Prostate gland (tissue), 2 donors: Measurements from ENCODE around the gene WNK4. TPM values are rescaled to one million over a fixed set of nuclear protein-coding genes. Genes with fewer than 3 reads are reported as not detected.

Source experiments
- DNase-seq: peaks from one replicate; pipeline ENCODE4 v3.0.0-alpha.2; 2019; ENCODE audit warnings: low spot score
- H3K27ac ChIP-seq, 2 donors: fragments of 200-600 bp; sonication (generic); 2 replicates each; pipeline ENCODE4 v1.5.1; 2017 to 2019
- H3K27me3 ChIP-seq: fragments of 200-600 bp; sonication (generic); replicated peaks from 2 replicates; pipeline ENCODE4 v1.5.1; 2019; ENCODE audit not compliant: insufficient read depth
- H3K36me3 ChIP-seq, 2 donors: fragments of 200-600 bp; sonication (generic); 1 replicate in 1 of 2; 2 replicates in 1 of 2; pipeline versions ENCODE4 v1.5.1 to v1.8.1; 2017 to 2019
- H3K4me1 ChIP-seq: fragments of 200-600 bp; sonication (generic); replicated peaks from 2 replicates; pipeline ENCODE4 v1.5.1; 2019
- H3K4me3 ChIP-seq, 2 donors: fragments of 200-600 bp; sonication (generic); 2 replicates each; pipeline ENCODE4 v1.5.1; 2017 to 2019
- H3K9me3 ChIP-seq: fragments of 200-600 bp; sonication (generic); 2 replicates; pipeline ENCODE4 v1.5.1; 2017
- POLR2A ChIP-seq: fragments of 450-650 bp; IDR thresholded peaks from one replicate; pipeline ENCODE4 v1.6.1; 2016; ENCODE audit warnings: antibody characterized with exemption, mild to moderate bottlenecking
- POLR2AphosphoS5 ChIP-seq: sonication (generic); formaldehyde crosslinking; IDR thresholded peaks from one replicate; pipeline ENCODE4 v1.6.1; 2017; ENCODE audit warnings: antibody characterized with exemption
- WGBS: methylation state at CpG from one replicate; pipeline ENCODE4 v1.1.5; 2018; 5-methylcytosine and 5-hydroxymethylcytosine counted together
- intact Hi-C: fragments of 100-400 bp; cut with DNase I; formaldehyde crosslinking; loops from one replicate; pipeline ENCODE4 v1.14.2; 2022
- total RNA-seq, 2 donors: library from RNA; depleted of rRNA; stranded (reverse); fragments of >200 nt; gene quantifications; one replicate each; pipeline ENCODE4 v1.1.0, GENCODE V29; 2016
- TF ChIP-seq, protein P1 (sequence below), 4 experiments: fragments of 200-600 bp in 2 of 4; fragments of 450-650 bp in 2 of 4; sonication (generic) in 2 of 4; IDR thresholded peaks; 1 replicate in 3 of 4; 2 replicates in 1 of 4; pipeline ENCODE4 v1.5.1; 2016 to 2019; ENCODE audit warnings: antibody characterized with exemption in 4 of 4, mild to moderate bottlenecking in 2 of 4, moderate library complexity in 2 of 4

The WNK4 gene
- total RNA-seq, 2 donors from 2014 or later = 24.7 to 28.9 TPM

DNA sequence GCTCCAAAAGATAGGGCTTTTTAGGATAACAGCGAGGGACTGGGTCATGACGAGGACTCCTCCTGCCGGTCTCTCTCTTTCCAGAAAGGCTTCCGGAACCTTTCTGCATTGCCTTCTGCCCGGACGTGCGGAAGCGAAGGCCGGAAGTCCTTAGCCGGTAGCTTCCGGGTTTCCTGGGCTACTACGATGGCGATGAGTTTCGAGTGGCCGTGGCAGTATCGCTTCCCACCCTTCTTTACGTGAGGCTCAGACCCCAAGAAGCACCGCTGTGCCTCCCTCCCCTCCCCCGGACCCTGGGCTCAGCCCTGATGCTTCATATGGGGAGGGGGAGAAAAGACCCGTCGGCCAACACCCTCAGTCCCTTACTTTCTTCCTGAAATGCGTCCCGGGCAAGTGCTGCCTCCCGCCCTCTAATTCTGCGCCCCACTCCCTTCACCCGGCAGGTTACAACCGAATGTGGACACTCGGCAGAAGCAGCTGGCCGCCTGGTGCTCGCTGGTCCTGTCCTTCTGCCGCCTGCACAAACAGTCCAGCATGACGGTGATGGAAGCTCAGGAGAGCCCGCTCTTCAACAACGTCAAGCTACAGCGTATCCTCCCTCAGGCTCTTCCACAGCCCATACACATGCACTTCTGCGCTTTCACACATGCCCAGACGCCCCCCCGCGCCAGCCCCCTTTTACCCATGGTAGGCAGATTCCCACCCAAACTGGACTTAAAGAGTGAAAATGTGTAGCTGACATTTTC is 6.9 kb upstream of the WNK4 start, which contains the start of gene VPS25:
Gene VPS25, plus strand, starts transcription at position 160 of the 746 bp plus-strand sequence. Its CDS starts 27 bp downstream, at position 187.
- TF ChIP-seq, protein P1, sequence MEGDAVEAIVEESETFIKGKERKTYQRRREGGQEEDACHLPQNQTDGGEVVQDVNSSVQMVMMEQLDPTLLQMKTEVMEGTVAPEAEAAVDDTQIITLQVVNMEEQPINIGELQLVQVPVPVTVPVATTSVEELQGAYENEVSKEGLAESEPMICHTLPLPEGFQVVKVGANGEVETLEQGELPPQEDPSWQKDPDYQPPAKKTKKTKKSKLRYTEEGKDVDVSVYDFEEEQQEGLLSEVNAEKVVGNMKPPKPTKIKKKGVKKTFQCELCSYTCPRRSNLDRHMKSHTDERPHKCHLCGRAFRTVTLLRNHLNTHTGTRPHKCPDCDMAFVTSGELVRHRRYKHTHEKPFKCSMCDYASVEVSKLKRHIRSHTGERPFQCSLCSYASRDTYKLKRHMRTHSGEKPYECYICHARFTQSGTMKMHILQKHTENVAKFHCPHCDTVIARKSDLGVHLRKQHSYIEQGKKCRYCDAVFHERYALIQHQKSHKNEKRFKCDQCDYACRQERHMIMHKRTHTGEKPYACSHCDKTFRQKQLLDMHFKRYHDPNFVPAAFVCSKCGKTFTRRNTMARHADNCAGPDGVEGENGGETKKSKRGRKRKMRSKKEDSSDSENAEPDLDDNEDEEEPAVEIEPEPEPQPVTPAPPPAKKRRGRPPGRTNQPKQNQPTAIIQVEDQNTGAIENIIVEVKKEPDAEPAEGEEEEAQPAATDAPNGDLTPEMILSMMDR (IDR thresholded peaks at IDR 0.05) = peak in 3 of 4 experiments; percentile 14 to 43 (median 35)
- TF ChIP-seq POLR2AphosphoS5 (peak; percentile 93), POLR2A (no peak)
- Histone ChIP-seq H3K9me3 (no peaks in the 10 kb centered on the region), H3K4me3 (peak within 1 kb of the TSS; percentile 76 to 77), H3K36me3 (peaks cover 0 to 3% of the 10 kb centered on the region in 2 donors), H3K4me1 (peaks cover 3% of the 10 kb centered on the region), H3K27me3 (no peaks in the 10 kb centered on the region), H3K27ac (peak within 1 kb of the TSS; percentile 80 to 84)
- intact Hi-C loops = no loop called here
- WGBS = 1% methylated on average over 39 of the region's 39 CpGs
- peak; percentile 77 for DNase-seq

DNA sequence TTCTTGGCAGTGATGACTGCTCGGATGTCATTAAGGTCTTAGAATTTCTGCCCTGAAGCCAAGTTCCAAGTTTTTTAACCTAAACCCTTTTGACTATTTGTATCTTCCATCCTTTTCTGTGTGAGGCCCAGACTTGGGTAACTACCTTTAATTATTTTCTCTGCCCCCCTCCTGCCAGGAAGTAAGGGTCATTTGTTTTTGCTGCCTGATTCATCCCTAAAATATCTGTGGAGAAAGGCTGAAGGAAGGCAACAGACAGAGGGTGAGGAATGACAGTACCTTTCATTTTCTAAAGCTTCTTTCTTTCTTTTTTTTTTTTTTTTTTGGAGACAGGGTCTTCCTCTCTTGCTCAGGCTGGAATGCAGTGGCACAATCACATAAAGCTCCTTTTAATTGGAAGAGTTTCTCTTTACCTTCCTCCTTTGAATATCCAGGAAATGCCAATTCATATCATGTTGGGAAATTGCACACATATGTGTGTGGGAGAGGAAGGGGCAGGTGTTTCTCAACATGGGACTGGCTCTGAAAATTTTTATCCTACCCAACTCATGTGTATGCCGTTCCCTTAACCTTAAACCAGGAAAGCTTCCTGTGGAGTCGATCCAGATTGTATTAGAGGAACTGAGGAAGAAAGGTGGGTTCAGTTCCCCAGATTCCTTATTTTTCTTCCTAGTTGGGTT is 6.2 kb upstream of the WNK4 start:
- Histone ChIP-seq H3K4me1 (peaks cover 3% of the 10 kb centered on the region), H3K4me3 (peak overlapping the region; percentile 76 to 77), H3K27me3 (no peaks in the 10 kb centered on the region), H3K9me3 (no peaks in the 10 kb centered on the region), H3K36me3 (peaks cover 0 to 3% of the 10 kb centered on the region in 2 donors), H3K27ac (peak overlapping the region in 1 of 2 donors; percentile 84)
- WGBS = 78% methylated on average over 3 of the region's 3 CpGs
- TF ChIP-seq POLR2A (no peak), POLR2AphosphoS5 (no peak)
- TF ChIP-seq, protein P1 (IDR thresholded peaks at IDR 0.05) = no peak
- no peak for DNase-seq
- intact Hi-C loops = no loop called here

DNA sequence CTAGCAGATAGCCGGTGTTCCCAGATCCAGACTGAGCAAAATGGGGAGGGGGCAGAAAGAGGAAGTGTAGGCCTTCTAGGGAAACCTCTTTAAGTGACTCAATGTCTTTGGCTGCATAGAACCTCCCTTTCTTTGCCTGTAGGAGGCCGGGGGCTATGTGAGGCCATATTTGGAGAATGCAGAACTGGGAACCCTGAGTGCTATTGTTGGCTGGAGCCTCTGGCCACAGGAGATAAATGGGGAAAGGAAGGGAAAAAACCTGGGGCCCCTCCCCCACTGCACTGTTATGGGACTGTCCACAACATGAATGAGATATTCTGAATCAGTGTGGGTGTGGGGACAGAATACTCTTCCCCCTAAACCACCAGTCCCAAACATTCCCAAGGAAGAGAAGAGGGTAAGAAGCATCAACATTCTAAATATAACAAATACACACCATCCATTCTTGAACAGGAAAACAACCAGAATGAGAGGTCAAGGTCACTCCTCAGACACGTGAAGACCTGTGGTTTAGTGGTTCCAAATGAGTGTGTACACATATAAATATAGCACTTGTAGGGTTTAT is 4.8 kb upstream of the WNK4 start:
- intact Hi-C loops = no loop called here
- TF ChIP-seq POLR2A (no peak), POLR2AphosphoS5 (no peak)
- TF ChIP-seq, protein P1 (IDR thresholded peaks at IDR 0.05) = no peak
- Histone ChIP-seq H3K4me1 (peaks cover 3% of the 10 kb centered on the region), H3K4me3 (no peak overlapping the region), H3K36me3 (peaks cover 0 to 3% of the 10 kb centered on the region in 2 donors), H3K27me3 (no peaks in the 10 kb centered on the region), H3K9me3 (no peaks in the 10 kb centered on the region), H3K27ac (no peak overlapping the region)
- DNase-seq = no peak
- WGBS = 64% methylated on average over 3 of the region's 3 CpGs

DNA sequence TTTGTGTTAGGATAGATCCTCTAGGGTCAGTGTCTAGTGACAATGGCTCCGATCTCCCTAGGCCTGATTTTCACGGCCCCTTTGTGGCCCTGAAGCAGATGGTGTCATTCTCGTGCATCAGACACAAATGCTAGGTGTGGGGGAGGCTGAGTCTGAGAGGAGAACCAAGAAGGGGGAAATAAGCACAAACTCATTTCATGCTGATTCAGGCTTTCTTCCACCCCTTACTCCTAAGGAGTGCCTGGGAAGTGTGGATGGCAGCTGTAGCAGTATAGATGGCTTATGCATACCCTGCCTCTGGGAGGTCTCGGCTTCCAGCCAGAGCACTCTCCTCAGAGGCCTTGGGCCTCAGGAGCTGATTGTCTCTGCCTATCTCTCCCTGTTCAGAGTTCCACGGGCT is 1.8 kb upstream of the WNK4 start:
- no peak for DNase-seq
- Histone ChIP-seq H3K27ac (peak overlapping the region in 1 of 2 donors; percentile 75), H3K9me3 (no peaks in the 10 kb centered on the region), H3K4me1 (peaks cover 3% of the 10 kb centered on the region), H3K4me3 (no peak overlapping the region), H3K27me3 (no peaks in the 10 kb centered on the region), H3K36me3 (peaks cover 0 to 3% of the 10 kb centered on the region in 2 donors)
- WGBS = 91% methylated on average over 5 of the region's 5 CpGs
- intact Hi-C loops = no loop called here
- TF ChIP-seq POLR2A = no peak

DNA sequence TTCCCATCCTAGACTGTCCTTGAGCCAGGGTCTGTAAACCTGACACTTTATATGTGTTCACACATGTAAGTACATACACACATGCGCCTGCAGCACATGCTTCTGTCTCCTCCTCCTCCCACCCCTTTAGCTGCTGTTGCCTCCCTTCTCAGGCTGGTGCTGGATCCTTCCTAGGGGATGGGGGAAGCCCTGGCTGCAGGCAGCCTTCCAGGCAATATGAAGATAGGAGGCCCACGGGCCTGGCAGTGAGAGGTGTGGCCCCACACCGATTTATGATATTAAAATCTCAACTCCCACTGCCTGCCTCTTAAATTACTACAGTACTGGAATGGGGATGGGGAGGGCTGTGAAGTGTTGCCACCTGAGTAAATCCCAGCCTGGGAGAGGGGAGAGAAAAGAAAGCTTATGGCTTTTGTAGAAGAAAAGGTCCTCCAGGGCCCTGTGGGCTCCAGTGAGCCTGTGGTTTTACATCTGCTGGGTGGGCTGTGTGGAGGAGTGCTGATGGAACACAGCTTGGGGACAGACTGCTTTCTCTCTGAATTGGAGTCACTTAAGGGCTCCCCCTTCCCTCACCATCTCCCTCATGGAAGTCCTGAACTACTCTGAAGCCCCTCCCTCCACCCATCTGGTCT is 990 bp upstream of the WNK4 start:
- WGBS = 41% methylated on average over 3 of the region's 3 CpGs
- Histone ChIP-seq H3K4me3 (no peak overlapping the region), H3K9me3 (no peaks in the 10 kb centered on the region), H3K27me3 (no peaks in the 10 kb centered on the region), H3K27ac (peak overlapping the region; percentile 75 to 77), H3K4me1 (no peaks in the 10 kb centered on the region), H3K36me3 (peaks cover 0 to 3% of the 10 kb centered on the region in 2 donors)
- no peak for TF ChIP-seq POLR2AphosphoS5
- TF ChIP-seq, protein P1 (IDR thresholded peaks at IDR 0.05) = no peak
- TF ChIP-seq POLR2A = no peak
- intact Hi-C loops = no loop called here
- no peak for DNase-seq
